GM23248 (cell line): ENCODE results near the gene LRPAP1.

Source experiments
- EZH2 ChIP-seq: fragments of 200-600 bp; sonication (generic); IDR thresholded peaks from 2 replicates; pipeline ENCODE4 v1.6.1; 2018; ENCODE audit warnings: antibody characterized with exemption, mild to moderate bottlenecking; ENCODE audit not compliant: insufficient read depth, poor library complexity, severe bottlenecking
- EZH2phosphoT487 ChIP-seq: fragments of 200-600 bp; sonication (generic); IDR thresholded peaks from 2 replicates; pipeline ENCODE4 v1.6.1; 2018; ENCODE audit warnings: antibody characterized with exemption, moderate library complexity, mild to moderate bottlenecking, low read depth; ENCODE audit not compliant: insufficient read depth

GRCh38 chr4:3466691-3467600, 65.3 kb downstream of the LRPAP1 start:
- TF ChIP-seq EZH2: no peak
- TF ChIP-seq EZH2phosphoT487: no peak
